ENCODE data around the gene PRRC2C. TPM values are rescaled to one million over a fixed set of nuclear protein-coding genes. Genes with fewer than 3 reads are reported as not detected.

PRRC2C gene
- total RNA-seq, 2 experiments from 2014 or later, result 73.5 to 191 TPM

- no peak overlapping the region for H3K4me3 ChIP-seq (ENCODE audit: low read depth, low read length, poor library complexity, severe bottlenecking)
- no peak overlapping the region for H2AFZ ChIP-seq (ENCODE audit: low read length)
- H3K9me2 ChIP-seq (ENCODE audit: insufficient read depth, low read length), result no peaks in the 10 kb centered on the region
- H3K4me2 ChIP-seq (ENCODE audit: low read length), result no peak overlapping the region
- H3K79me2 ChIP-seq (ENCODE audit: insufficient read depth, low read depth, low read length), result no peaks in the 10 kb centered on the region
- ChIA-PET CTCF (ENCODE audit: unreplicated experiment) (no interaction called here), POLR2A (no interaction called here)
- no peaks in the 10 kb centered on the region for H3K9me3 ChIP-seq (ENCODE audit: low read length)
- no peak for TF ChIP-seq CTCF (conservative IDR thresholded peaks at IDR 0.05; ENCODE audit: low read length)
- no peak for TF ChIP-seq EZH2phosphoT487 (IDR thresholded peaks at IDR 0.05; ENCODE audit: borderline replicate concordance, low read depth, low read length)
- DNase-seq (ENCODE audit: low spot score), result no peak
- H4K20me1 ChIP-seq (ENCODE audit: insufficient read depth, low read length), result no peaks in the 10 kb centered on the region
- intact Hi-C loops (cut with micrococcal nuclease; ENCODE audit: unreplicated experiment), result no loop called here
- H3K36me3 ChIP-seq (ENCODE audit: insufficient read depth, low read length), result no peaks in the 10 kb centered on the region
- BruUV-seq (replicated peaks), result no TSS peak
- H3K4me1 ChIP-seq (ENCODE audit: insufficient read depth, low read length, poor library complexity, severe bottlenecking), result no peaks in the 10 kb centered on the region
- no peak overlapping the region for H3K27ac ChIP-seq (ENCODE audit: low read depth, low read length, poor library complexity, severe bottlenecking)
Observed at GRCh38 chr1:171446386-171446785, 38.9 kb upstream of the PRRC2C start.

- CTCF ChIA-PET (ENCODE audit: unreplicated experiment), result no interaction called here
- H3K4me2 ChIP-seq (ENCODE audit: low read length), result no peak overlapping the region
- H3K27ac ChIP-seq (ENCODE audit: low read depth, low read length, poor library complexity, severe bottlenecking), result no peak overlapping the region
- no peak for TF ChIP-seq EZH2phosphoT487 (IDR thresholded peaks at IDR 0.05; ENCODE audit: borderline replicate concordance, low read depth, low read length)
- no peak for TF ChIP-seq CTCF (conservative IDR thresholded peaks at IDR 0.05; ENCODE audit: low read length)
- DNase-seq (ENCODE audit: low spot score), result no peak
- BruUV-seq (replicated peaks), result no TSS peak
- intact Hi-C loops (cut with micrococcal nuclease; ENCODE audit: unreplicated experiment), result no loop called here
- no peak overlapping the region for H3K4me3 ChIP-seq (ENCODE audit: low read depth, low read length, poor library complexity, severe bottlenecking)
- H3K4me1 ChIP-seq (ENCODE audit: insufficient read depth, low read length, poor library complexity, severe bottlenecking), result no peaks in the 10 kb centered on the region
- no peaks in the 10 kb centered on the region for H3K79me2 ChIP-seq (ENCODE audit: insufficient read depth, low read depth, low read length)
- no peaks in the 10 kb centered on the region for H3K36me3 ChIP-seq (ENCODE audit: insufficient read depth, low read length)
- no peaks in the 10 kb centered on the region for H3K9me3 ChIP-seq (ENCODE audit: low read length)
- H4K20me1 ChIP-seq (ENCODE audit: insufficient read depth, low read length), result no peaks in the 10 kb centered on the region
- H2AFZ ChIP-seq (ENCODE audit: low read length), result no peak overlapping the region
- no peaks in the 10 kb centered on the region for H3K9me2 ChIP-seq (ENCODE audit: insufficient read depth, low read length)
- POLR2A ChIA-PET, result no interaction called here
Observed at GRCh38 chr1:171455967-171456366, 29.4 kb upstream of the PRRC2C start.

DNA sequence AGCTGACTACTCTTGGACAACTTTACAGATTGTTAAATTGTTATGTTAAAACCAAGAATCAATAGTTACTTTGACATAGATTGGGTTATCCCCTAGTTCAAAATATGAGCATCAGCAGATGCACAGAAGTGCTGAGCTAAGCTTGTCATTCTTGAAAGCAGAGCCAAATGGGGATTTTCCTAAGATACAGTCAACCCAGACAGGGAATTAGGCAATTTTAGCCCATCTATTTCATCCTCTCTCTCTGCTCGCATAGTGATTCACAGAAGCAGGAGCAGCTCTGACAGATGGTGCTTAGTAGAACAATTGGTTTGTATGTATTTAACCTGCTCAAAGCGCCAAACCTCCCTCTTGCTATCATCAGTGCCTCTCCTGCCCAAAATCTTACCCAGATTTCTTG, 27.9 kb upstream of the PRRC2C start:
- no TSS peak for BruUV-seq (replicated peaks)
- CTCF ChIA-PET (ENCODE audit: unreplicated experiment), result no interaction called here
- DNase-seq (ENCODE audit: low spot score), result no peak
- H3K27ac ChIP-seq (ENCODE audit: low read depth, low read length, poor library complexity, severe bottlenecking), result no peak overlapping the region
- H2AFZ ChIP-seq (ENCODE audit: low read length), result no peak overlapping the region
- POLR2A ChIA-PET, result interaction anchor here (0.9 to 1.1 kb wide), 2 partner anchors 27 to 139 kb away, joined by 3 read pairs; no protein-coding TSS in a partner anchor
- H3K9me2 ChIP-seq (ENCODE audit: insufficient read depth, low read length), result no peaks in the 10 kb centered on the region
- no peaks in the 10 kb centered on the region for H4K20me1 ChIP-seq (ENCODE audit: insufficient read depth, low read length)
- H3K4me3 ChIP-seq (ENCODE audit: low read depth, low read length, poor library complexity, severe bottlenecking), result no peak overlapping the region
- TF ChIP-seq EZH2phosphoT487 (IDR thresholded peaks at IDR 0.05; ENCODE audit: borderline replicate concordance, low read depth, low read length) (no peak), CTCF (conservative IDR thresholded peaks at IDR 0.05; ENCODE audit: low read length) (no peak)
- intact Hi-C loops (cut with micrococcal nuclease; ENCODE audit: unreplicated experiment), result no loop called here
- no peaks in the 10 kb centered on the region for H3K36me3 ChIP-seq (ENCODE audit: insufficient read depth, low read length)
- H3K4me2 ChIP-seq (ENCODE audit: low read length), result no peak overlapping the region
- no peaks in the 10 kb centered on the region for H3K79me2 ChIP-seq (ENCODE audit: insufficient read depth, low read depth, low read length)
- H3K9me3 ChIP-seq (ENCODE audit: low read length), result no peaks in the 10 kb centered on the region
- no peaks in the 10 kb centered on the region for H3K4me1 ChIP-seq (ENCODE audit: insufficient read depth, low read length, poor library complexity, severe bottlenecking)

Measured in OCI-LY7 (cell line).